ENCODE measurements around the gene ARSG. TPM values are rescaled to one million over a fixed set of nuclear protein-coding genes. Genes with fewer than 3 reads are reported as not detected.
A peak's percentile ranks its signal among the peaks of the same experiment; 100 is the strongest.

The ARSG gene
- total and polyA plus RNA-seq, 2 donors (not counting 1 experiment from before 2014, with no cell fraction given), result 5.5 to 18.4 TPM

DNA sequence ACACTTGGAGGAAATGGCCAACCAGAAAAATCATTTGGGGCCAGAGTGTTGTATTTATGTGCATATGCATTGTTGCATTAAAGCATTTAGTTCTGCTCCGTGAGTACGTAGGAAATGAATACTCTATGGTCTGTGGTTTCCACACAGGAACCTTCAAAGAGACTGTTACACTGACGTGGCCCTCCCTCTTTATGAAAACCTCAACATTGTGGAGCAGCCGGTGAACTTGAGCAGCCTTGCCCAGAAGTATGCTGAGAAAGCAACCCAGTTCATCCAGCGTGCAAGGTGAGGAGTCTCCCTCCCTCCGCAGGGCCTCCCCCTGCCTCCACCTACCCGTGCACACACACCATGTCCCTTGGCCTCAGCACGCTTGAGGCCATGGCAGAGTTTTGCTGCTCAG is 65.2 kb downstream of the ARSG start:
- no peak overlapping the region for H3K27ac ChIP-seq (ENCODE audit: low read length in 2 of 2)
- peak overlapping the region; percentile 9 for H3K4me3 Mint-ChIP-seq
- H3K4me2 ChIP-seq (replicated peaks; ENCODE audit: low read depth, low read length, poor library complexity, severe bottlenecking), result peak overlapping the region; percentile 49
- no peaks in the 10 kb centered on the region for H3K79me2 ChIP-seq (ENCODE audit: control insufficient read depth, insufficient read depth, low read length)
- peaks cover 16% of the 10 kb centered on the region for H3K4me1 Mint-ChIP-seq
- no peak overlapping the region for H3K4me3 ChIP-seq (ENCODE audit: control extremely low read depth in 1 of 5, extremely low read depth in 1 of 5, insufficient read depth in 1 of 5, low read depth in 2 of 5, low read length in 4 of 5)
- H3K36me3 ChIP-seq (replicated peaks in 1 of 2; ENCODE audit: control extremely low read depth in 1 of 2, control insufficient read depth in 1 of 2, extremely low read depth in 1 of 2, insufficient read depth in 2 of 2, low read length in 1 of 2), result no peaks in the 10 kb centered on the region
- POLR2A ChIA-PET, result no interaction called here
- peaks cover 14 to 15% of the 10 kb centered on the region in 2 donors for H3K4me1 ChIP-seq (ENCODE audit: control insufficient read depth in 2 of 2, insufficient read depth in 2 of 2, low read length in 2 of 2)
- intact Hi-C loops (cut with micrococcal nuclease), result no loop called here
- H3K27me3 Mint-ChIP-seq, result peaks cover 15% of the 10 kb centered on the region
- no peak for TF ChIP-seq EZH2 (IDR thresholded peaks at IDR 0.05; ENCODE audit: borderline replicate concordance, insufficient read depth, low read depth, low read length, poor library complexity, severe bottlenecking)
- TF ChIP-seq, protein P1, sequence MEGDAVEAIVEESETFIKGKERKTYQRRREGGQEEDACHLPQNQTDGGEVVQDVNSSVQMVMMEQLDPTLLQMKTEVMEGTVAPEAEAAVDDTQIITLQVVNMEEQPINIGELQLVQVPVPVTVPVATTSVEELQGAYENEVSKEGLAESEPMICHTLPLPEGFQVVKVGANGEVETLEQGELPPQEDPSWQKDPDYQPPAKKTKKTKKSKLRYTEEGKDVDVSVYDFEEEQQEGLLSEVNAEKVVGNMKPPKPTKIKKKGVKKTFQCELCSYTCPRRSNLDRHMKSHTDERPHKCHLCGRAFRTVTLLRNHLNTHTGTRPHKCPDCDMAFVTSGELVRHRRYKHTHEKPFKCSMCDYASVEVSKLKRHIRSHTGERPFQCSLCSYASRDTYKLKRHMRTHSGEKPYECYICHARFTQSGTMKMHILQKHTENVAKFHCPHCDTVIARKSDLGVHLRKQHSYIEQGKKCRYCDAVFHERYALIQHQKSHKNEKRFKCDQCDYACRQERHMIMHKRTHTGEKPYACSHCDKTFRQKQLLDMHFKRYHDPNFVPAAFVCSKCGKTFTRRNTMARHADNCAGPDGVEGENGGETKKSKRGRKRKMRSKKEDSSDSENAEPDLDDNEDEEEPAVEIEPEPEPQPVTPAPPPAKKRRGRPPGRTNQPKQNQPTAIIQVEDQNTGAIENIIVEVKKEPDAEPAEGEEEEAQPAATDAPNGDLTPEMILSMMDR (IDR thresholded peaks at IDR 0.05), result no peak
- H3K9ac ChIP-seq (ENCODE audit: low read length), result no peak overlapping the region
- peaks cover 0 to 17% (median 8%) of the 10 kb centered on the region in 4 experiments for H3K27me3 ChIP-seq (replicated peaks in 1 of 4; ENCODE audit: control extremely low read depth in 1 of 4, control insufficient read depth in 3 of 4, insufficient read depth in 4 of 4, low read length in 3 of 4)
- H2AFZ ChIP-seq (ENCODE audit: insufficient read depth, low read depth, low read length, poor library complexity, severe bottlenecking), result no peak overlapping the region
- ATAC-seq (ENCODE audit: low read depth) (peak; percentile 75), DNase-seq (peak; percentile 54)
- under 1% methylated on average over 8 of the region's 8 CpGs for WGBS (ENCODE audit: insufficient coverage)
- no peaks in the 10 kb centered on the region for H3K9me3 Mint-ChIP-seq (ENCODE audit: insufficient read depth)
- H3K27ac Mint-ChIP-seq, result no peak overlapping the region
- H4K20me1 ChIP-seq (ENCODE audit: control insufficient read depth, insufficient read depth, low read length, poor library complexity, severe bottlenecking), result no peaks in the 10 kb centered on the region
- CTCF ChIA-PET, result interaction anchor here (1.0 to 2.1 kb wide), 2 partner anchors 93 to 106 kb away, joined by 3 to 11 read pairs; no protein-coding TSS in a partner anchor
- H3K9me3 ChIP-seq (ENCODE audit: control extremely low read depth in 1 of 3, control insufficient read depth in 2 of 3, insufficient read depth in 1 of 3, low read length in 2 of 3), result no peaks in the 10 kb centered on the region

DNA sequence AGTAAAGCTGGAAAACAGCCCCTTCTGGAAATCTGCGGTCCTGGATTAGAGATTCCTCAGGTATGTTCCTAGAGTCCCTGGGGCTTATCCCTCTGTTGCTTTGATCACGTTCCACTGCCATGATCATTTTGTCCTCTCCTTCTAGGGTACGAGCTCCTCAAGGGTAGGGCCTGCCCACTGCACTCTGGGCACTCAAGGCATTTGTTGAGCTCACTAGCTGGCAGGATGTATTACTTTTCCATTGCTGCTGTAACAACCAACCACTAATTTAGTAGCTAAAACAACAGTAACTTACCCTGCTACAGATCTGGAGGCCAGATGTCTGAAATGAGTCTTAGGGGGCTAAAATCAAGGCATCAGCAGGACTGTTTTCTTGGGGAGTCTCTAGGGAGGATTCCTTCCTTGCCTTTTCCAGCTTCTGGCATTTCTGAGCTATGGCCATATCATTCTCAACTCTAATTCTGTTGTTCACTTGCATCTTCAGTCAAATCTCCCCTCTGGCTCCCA is 65.7 kb downstream of the ARSG start:
- H3K27ac ChIP-seq (ENCODE audit: low read length in 2 of 2), result no peak overlapping the region
- TF ChIP-seq EZH2 (IDR thresholded peaks at IDR 0.05; ENCODE audit: borderline replicate concordance, insufficient read depth, low read depth, low read length, poor library complexity, severe bottlenecking), result no peak
- TF ChIP-seq, protein P1 (IDR thresholded peaks at IDR 0.05), result no peak
- intact Hi-C loops (cut with micrococcal nuclease), result no loop called here
- peaks cover 14 to 15% of the 10 kb centered on the region in 2 donors for H3K4me1 ChIP-seq (ENCODE audit: control insufficient read depth in 2 of 2, insufficient read depth in 2 of 2, low read length in 2 of 2)
- H3K9me3 ChIP-seq (ENCODE audit: control extremely low read depth in 1 of 3, control insufficient read depth in 2 of 3, insufficient read depth in 1 of 3, low read length in 2 of 3), result no peaks in the 10 kb centered on the region
- no peak overlapping the region for H3K9ac ChIP-seq (ENCODE audit: low read length)
- peak overlapping the region; percentile 49 for H3K4me2 ChIP-seq (replicated peaks; ENCODE audit: low read depth, low read length, poor library complexity, severe bottlenecking)
- H2AFZ ChIP-seq (ENCODE audit: insufficient read depth, low read depth, low read length, poor library complexity, severe bottlenecking), result no peak overlapping the region
- no peak overlapping the region for H3K4me3 ChIP-seq (ENCODE audit: control extremely low read depth in 1 of 5, extremely low read depth in 1 of 5, insufficient read depth in 1 of 5, low read depth in 2 of 5, low read length in 4 of 5)
- Mint-ChIP-seq H3K9me3 (ENCODE audit: insufficient read depth) (no peaks in the 10 kb centered on the region), H3K4me1 (peaks cover 16% of the 10 kb centered on the region), H3K27ac (no peak overlapping the region), H3K27me3 (peaks cover 16% of the 10 kb centered on the region), H3K4me3 (no peak overlapping the region)
- ChIA-PET CTCF (interaction anchor here (1.0 to 2.1 kb wide), 2 partner anchors 93 to 105 kb away, joined by 3 to 11 read pairs; no protein-coding TSS in a partner anchor), POLR2A (no interaction called here)
- 66% methylated on average over 3 of the region's 3 CpGs for WGBS (ENCODE audit: insufficient coverage)
- ATAC-seq (ENCODE audit: low read depth), result no peak
- no peaks in the 10 kb centered on the region for H3K36me3 ChIP-seq (replicated peaks in 1 of 2; ENCODE audit: control extremely low read depth in 1 of 2, control insufficient read depth in 1 of 2, extremely low read depth in 1 of 2, insufficient read depth in 2 of 2, low read length in 1 of 2)
- H4K20me1 ChIP-seq (ENCODE audit: control insufficient read depth, insufficient read depth, low read length, poor library complexity, severe bottlenecking), result no peaks in the 10 kb centered on the region
- no peak for DNase-seq
- peaks cover 0 to 22% (median 9%) of the 10 kb centered on the region in 4 experiments for H3K27me3 ChIP-seq (replicated peaks in 1 of 4; ENCODE audit: control extremely low read depth in 1 of 4, control insufficient read depth in 3 of 4, insufficient read depth in 4 of 4, low read length in 3 of 4)
- H3K79me2 ChIP-seq (ENCODE audit: control insufficient read depth, insufficient read depth, low read length), result no peaks in the 10 kb centered on the region

All from B cell (primary cell).